GM23338 (cell line): ENCODE results near the gene KAT2B.

Source experiments
- CREB1 ChIP-seq: fragments of 250-450 bp; sonication (Bioruptor Pico); IDR thresholded peaks from 2 replicates; pipeline ENCODE4 v1.5.0; 2020; ENCODE audit warnings: low read depth, mild to moderate bottlenecking, moderate library complexity
- EZH2 ChIP-seq: fragments of 200-600 bp; sonication (generic); IDR thresholded peaks from one replicate; pipeline ENCODE4 v1.8.0; 2017; ENCODE audit warnings: antibody characterized with exemption, mild to moderate bottlenecking, low read depth; ENCODE audit not compliant: unreplicated experiment
- JUNB ChIP-seq: IDR thresholded peaks from one replicate; pipeline ENCODE4 v1.6.1; 2016; ENCODE audit warnings: antibody characterized with exemption; ENCODE audit not compliant: unreplicated experiment
- POLR2AphosphoS5 ChIP-seq: IDR thresholded peaks from 2 replicates; pipeline ENCODE4 v1.6.1; 2016; ENCODE audit warnings: antibody characterized with exemption, low read depth
- TF ChIP-seq, protein P1 (sequence below), 2 experiments: fragments of 200-600 bp in 1 of 2; sonication (generic) in 1 of 2; conservative IDR thresholded peaks; 2 replicates each; pipeline versions ENCODE4 v1.5.1 to v1.6.1; 2016 to 2017; ENCODE audit warnings: antibody characterized with exemption in 2 of 2, low read depth in 2 of 2, mild to moderate bottlenecking in 2 of 2, moderate library complexity in 1 of 2
- TF ChIP-seq, protein P2 (sequence below): IDR thresholded peaks from one replicate; pipeline ENCODE4 v1.6.1; 2018; ENCODE audit warnings: antibody characterized with exemption; ENCODE audit not compliant: unreplicated experiment
- TF ChIP-seq, protein P3 (sequence below): fragments of 250-450 bp; sonication (Bioruptor Pico); IDR thresholded peaks from 2 replicates; pipeline ENCODE4 v1.5.0; 2020; ENCODE audit warnings: mild to moderate bottlenecking, moderate library complexity

DNA sequence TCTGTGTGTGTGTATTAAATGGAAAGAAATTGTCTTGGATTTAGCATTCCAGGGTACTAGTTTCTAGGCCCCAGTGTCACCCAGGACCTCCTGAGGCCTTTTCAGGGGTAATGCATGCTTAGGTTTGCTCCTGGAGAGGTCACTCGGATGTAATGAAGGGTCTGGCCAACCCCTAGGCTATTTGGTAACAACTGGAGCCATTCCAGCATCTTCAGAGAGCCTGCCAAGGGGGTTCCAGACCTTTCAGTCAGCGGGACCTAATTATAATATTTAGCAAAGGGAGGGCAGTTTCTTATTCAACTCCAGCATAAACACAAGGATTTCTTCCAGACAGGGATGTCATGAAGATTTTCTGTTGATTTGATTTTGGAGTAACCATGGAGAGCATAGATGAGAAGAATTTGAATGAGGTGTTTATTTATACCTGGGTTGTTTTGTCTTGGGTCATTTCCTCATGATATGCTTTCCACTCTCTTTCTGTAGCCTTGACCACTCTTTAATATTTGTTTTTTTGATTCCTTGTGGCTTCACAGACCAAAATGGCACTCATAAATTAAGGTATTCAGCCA is 17.4 kb downstream of the KAT2B start:
- TF ChIP-seq, protein P1, sequence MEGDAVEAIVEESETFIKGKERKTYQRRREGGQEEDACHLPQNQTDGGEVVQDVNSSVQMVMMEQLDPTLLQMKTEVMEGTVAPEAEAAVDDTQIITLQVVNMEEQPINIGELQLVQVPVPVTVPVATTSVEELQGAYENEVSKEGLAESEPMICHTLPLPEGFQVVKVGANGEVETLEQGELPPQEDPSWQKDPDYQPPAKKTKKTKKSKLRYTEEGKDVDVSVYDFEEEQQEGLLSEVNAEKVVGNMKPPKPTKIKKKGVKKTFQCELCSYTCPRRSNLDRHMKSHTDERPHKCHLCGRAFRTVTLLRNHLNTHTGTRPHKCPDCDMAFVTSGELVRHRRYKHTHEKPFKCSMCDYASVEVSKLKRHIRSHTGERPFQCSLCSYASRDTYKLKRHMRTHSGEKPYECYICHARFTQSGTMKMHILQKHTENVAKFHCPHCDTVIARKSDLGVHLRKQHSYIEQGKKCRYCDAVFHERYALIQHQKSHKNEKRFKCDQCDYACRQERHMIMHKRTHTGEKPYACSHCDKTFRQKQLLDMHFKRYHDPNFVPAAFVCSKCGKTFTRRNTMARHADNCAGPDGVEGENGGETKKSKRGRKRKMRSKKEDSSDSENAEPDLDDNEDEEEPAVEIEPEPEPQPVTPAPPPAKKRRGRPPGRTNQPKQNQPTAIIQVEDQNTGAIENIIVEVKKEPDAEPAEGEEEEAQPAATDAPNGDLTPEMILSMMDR (conservative IDR thresholded peaks at IDR 0.05; ENCODE audit: low read depth in 2 of 2), result no peak
- TF ChIP-seq, protein P2, sequence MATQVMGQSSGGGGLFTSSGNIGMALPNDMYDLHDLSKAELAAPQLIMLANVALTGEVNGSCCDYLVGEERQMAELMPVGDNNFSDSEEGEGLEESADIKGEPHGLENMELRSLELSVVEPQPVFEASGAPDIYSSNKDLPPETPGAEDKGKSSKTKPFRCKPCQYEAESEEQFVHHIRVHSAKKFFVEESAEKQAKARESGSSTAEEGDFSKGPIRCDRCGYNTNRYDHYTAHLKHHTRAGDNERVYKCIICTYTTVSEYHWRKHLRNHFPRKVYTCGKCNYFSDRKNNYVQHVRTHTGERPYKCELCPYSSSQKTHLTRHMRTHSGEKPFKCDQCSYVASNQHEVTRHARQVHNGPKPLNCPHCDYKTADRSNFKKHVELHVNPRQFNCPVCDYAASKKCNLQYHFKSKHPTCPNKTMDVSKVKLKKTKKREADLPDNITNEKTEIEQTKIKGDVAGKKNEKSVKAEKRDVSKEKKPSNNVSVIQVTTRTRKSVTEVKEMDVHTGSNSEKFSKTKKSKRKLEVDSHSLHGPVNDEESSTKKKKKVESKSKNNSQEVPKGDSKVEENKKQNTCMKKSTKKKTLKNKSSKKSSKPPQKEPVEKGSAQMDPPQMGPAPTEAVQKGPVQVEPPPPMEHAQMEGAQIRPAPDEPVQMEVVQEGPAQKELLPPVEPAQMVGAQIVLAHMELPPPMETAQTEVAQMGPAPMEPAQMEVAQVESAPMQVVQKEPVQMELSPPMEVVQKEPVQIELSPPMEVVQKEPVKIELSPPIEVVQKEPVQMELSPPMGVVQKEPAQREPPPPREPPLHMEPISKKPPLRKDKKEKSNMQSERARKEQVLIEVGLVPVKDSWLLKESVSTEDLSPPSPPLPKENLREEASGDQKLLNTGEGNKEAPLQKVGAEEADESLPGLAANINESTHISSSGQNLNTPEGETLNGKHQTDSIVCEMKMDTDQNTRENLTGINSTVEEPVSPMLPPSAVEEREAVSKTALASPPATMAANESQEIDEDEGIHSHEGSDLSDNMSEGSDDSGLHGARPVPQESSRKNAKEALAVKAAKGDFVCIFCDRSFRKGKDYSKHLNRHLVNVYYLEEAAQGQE, result no peak
- TF ChIP-seq POLR2AphosphoS5 (no peak), EZH2 (no peak), CREB1 (CRISPR knock-in tag) (no peak), JUNB (no peak)
- TF ChIP-seq, protein P3, sequence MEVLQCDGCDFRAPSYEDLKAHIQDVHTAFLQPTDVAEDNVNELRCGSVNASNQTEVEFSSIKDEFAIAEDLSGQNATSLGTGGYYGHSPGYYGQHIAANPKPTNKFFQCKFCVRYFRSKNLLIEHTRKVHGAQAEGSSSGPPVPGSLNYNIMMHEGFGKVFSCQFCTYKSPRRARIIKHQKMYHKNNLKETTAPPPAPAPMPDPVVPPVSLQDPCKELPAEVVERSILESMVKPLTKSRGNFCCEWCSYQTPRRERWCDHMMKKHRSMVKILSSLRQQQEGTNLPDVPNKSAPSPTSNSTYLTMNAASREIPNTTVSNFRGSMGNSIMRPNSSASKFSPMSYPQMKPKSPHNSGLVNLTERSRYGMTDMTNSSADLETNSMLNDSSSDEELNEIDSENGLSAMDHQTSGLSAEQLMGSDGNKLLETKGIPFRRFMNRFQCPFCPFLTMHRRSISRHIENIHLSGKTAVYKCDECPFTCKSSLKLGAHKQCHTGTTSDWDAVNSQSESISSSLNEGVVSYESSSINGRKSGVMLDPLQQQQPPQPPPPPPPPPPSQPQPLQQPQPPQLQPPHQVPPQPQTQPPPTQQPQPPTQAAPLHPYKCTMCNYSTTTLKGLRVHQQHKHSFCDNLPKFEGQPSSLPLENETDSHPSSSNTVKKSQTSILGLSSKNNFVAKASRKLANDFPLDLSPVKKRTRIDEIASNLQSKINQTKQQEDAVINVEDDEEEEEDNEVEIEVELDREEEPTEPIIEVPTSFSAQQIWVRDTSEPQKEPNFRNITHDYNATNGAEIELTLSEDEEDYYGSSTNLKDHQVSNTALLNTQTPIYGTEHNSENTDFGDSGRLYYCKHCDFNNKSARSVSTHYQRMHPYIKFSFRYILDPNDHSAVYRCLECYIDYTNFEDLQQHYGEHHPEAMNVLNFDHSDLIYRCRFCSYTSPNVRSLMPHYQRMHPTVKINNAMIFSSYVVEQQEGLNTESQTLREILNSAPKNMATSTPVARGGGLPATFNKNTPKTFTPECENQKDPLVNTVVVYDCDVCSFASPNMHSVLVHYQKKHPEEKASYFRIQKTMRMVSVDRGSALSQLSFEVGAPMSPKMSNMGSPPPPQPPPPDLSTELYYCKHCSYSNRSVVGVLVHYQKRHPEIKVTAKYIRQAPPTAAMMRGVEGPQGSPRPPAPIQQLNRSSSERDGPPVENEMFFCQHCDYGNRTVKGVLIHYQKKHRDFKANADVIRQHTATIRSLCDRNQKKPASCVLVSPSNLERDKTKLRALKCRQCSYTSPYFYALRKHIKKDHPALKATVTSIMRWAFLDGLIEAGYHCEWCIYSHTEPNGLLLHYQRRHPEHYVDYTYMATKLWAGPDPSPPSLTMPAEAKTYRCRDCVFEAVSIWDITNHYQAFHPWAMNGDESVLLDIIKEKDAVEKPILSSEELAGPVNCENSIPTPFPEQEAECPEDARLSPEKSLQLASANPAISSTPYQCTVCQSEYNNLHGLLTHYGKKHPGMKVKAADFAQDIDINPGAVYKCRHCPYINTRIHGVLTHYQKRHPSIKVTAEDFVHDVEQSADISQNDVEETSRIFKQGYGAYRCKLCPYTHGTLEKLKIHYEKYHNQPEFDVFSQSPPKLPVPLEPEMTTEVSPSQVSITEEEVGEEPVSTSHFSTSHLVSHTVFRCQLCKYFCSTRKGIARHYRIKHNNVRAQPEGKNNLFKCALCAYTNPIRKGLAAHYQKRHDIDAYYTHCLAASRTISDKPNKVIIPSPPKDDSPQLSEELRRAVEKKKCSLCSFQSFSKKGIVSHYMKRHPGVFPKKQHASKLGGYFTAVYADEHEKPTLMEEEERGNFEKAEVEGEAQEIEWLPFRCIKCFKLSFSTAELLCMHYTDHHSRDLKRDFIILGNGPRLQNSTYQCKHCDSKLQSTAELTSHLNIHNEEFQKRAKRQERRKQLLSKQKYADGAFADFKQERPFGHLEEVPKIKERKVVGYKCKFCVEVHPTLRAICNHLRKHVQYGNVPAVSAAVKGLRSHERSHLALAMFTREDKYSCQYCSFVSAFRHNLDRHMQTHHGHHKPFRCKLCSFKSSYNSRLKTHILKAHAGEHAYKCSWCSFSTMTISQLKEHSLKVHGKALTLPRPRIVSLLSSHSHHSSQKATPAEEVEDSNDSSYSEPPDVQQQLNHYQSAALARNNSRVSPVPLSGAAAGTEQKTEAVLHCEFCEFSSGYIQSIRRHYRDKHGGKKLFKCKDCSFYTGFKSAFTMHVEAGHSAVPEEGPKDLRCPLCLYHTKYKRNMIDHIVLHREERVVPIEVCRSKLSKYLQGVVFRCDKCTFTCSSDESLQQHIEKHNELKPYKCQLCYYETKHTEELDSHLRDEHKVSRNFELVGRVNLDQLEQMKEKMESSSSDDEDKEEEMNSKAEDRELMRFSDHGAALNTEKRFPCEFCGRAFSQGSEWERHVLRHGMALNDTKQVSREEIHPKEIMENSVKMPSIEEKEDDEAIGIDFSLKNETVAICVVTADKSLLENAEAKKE (CRISPR knock-in tag), result no peak
